AG04449 (cell line): ENCODE data around the gene YIPF2.

Experiments
- CTCF ChIA-PET: fragments of 350-600 bp; formaldehyde crosslinking; extraction: SDS; loops from one replicate; lab custom pipeline; 2021; ENCODE audit warnings: antibody characterized with exemption; lab: Yijun Ruan, JAX
- POLR2A ChIA-PET: fragments of 400-600, 350-600 bp; formaldehyde crosslinking; extraction: SDS; loops from one replicate; lab custom pipeline; 2020; ENCODE audit warnings: antibody characterized with exemption, inconsistent platforms; lab: Yijun Ruan, JAX
- DNase-seq: peaks from one replicate; pipeline ENCODE4 v3.0.0-alpha.2; 2010; ENCODE audit warnings: low read depth, low spot score
- H3K4me3 ChIP-seq: 2 replicates; pipeline ENCODE4 v1.5.1; 2011; ENCODE audit warnings: low read depth, mild to moderate bottlenecking, control low read depth, low read length
- TF ChIP-seq, protein P1 (sequence below): IDR thresholded peaks from one replicate; pipeline ENCODE4 v1.5.1; 2011; ENCODE audit warnings: mild to moderate bottlenecking, moderate library complexity, low read length, control low read depth, inconsistent platforms; ENCODE audit not compliant: insufficient read depth; ENCODE audit errors: missing control alignments

Gene YIPF2

DNA sequence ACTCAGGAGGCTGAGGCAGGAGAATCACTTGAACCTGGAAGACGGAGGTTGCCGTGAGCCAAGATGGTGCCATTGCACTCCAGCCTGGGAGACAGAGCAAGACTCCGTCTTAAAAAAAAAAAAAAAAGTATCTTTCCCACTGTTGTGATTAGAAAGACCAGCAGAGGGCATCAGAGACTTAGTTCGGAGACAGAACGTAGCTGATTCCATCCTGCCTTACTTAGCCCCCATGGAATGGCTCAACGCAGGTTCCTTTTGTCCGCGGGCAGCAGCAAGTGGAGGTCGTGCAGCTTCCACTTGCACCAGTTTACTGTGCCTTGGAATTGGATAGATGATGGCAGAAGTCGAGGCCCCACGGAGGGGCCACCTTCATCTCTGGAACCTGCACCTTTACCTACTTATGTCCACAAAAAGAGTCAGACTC lies 8.2 kb upstream of the YIPF2 start:
- ChIA-PET CTCF (interaction anchor here (0.6 to 3.9 kb wide), 40 partner anchors 8 to 203 kb away, joined by 3 to 23 read pairs (median 6); partner anchors contain the start of gene LDLR), POLR2A (no interaction called here)
- H3K4me3 ChIP-seq: no peak overlapping the region
- DNase-seq: peak; percentile 19
- TF ChIP-seq, protein P1, sequence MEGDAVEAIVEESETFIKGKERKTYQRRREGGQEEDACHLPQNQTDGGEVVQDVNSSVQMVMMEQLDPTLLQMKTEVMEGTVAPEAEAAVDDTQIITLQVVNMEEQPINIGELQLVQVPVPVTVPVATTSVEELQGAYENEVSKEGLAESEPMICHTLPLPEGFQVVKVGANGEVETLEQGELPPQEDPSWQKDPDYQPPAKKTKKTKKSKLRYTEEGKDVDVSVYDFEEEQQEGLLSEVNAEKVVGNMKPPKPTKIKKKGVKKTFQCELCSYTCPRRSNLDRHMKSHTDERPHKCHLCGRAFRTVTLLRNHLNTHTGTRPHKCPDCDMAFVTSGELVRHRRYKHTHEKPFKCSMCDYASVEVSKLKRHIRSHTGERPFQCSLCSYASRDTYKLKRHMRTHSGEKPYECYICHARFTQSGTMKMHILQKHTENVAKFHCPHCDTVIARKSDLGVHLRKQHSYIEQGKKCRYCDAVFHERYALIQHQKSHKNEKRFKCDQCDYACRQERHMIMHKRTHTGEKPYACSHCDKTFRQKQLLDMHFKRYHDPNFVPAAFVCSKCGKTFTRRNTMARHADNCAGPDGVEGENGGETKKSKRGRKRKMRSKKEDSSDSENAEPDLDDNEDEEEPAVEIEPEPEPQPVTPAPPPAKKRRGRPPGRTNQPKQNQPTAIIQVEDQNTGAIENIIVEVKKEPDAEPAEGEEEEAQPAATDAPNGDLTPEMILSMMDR: peak; percentile 62

- ChIA-PET POLR2A (interaction anchor here (0.6 kb wide), 1 partner anchor 273 kb away, joined by 7 read pairs; no protein-coding TSS in a partner anchor), CTCF (interaction anchor here (0.8 to 6.4 kb wide), 28 partner anchors 7 to 204 kb away, joined by 3 to 73 read pairs (median 7); partner anchors contain the start of gene LDLR)
- H3K4me3 ChIP-seq: no peak overlapping the region
- TF ChIP-seq, protein P1: no peak
- no peak for DNase-seq
These were observed 7.1 kb upstream of the YIPF2 start for GRCh38 chr19:10935371-10936059.

- peak overlapping the region; percentile 90 for H3K4me3 ChIP-seq
- TF ChIP-seq, protein P1: no peak
- CTCF ChIA-PET: interaction anchor here (0.8 to 6.4 kb wide), 7 partner anchors 10 to 212 kb away, joined by 3 to 73 read pairs (median 4); no protein-coding TSS in a partner anchor
- no peak for DNase-seq
- POLR2A ChIA-PET: no interaction called here
These were observed 959 bp upstream of the YIPF2 start for GRCh38 chr19:10929402-10929794.

GRCh38 chr19:10927730-10928562 lies 493 bp downstream of the YIPF2 start:
- ChIA-PET CTCF (interaction anchor here (1.1 to 1.7 kb wide), 6 partner anchors 9 to 63 kb away, joined by 3 to 9 read pairs (median 6); no protein-coding TSS in a partner anchor), POLR2A (interaction anchor here (1.3 kb wide), 1 partner anchor 13 kb away, joined by 3 read pairs; no protein-coding TSS in a partner anchor)
- peak overlapping the region; percentile 90 for H3K4me3 ChIP-seq
- DNase-seq: no peak
- TF ChIP-seq, protein P1: no peak

GRCh38 chr19:10924597-10924996 lies 3.8 kb downstream of the YIPF2 start:
- ChIA-PET POLR2A (no interaction called here), CTCF (interaction anchor here (0.6 to 0.7 kb wide), 2 partner anchors 18 to 52 kb away, joined by 3 read pairs; no protein-coding TSS in a partner anchor)
- TF ChIP-seq, protein P1: no peak
- H3K4me3 ChIP-seq: no peak overlapping the region
- no peak for DNase-seq
